GM10266 (cell line): ENCODE measurements around the gene SLC22A23.

Experiments
- DNase-seq: peaks from one replicate; pipeline ENCODE4 v3.0.0; 2012; ENCODE audit errors: extremely low spot score
- CTCF ChIP-seq: IDR thresholded peaks from 2 replicates; pipeline ENCODE4 v1.5.1; 2012; ENCODE audit warnings: mild to moderate bottlenecking, low read depth; ENCODE audit not compliant: control insufficient read depth, insufficient read depth; ENCODE audit errors: missing control alignments

SLC22A23 gene

GRCh38 chr6:3443221-3443515 is 13.7 kb downstream of the SLC22A23 start:
- TF ChIP-seq CTCF = no peak
- DNase-seq = no peak

DNA sequence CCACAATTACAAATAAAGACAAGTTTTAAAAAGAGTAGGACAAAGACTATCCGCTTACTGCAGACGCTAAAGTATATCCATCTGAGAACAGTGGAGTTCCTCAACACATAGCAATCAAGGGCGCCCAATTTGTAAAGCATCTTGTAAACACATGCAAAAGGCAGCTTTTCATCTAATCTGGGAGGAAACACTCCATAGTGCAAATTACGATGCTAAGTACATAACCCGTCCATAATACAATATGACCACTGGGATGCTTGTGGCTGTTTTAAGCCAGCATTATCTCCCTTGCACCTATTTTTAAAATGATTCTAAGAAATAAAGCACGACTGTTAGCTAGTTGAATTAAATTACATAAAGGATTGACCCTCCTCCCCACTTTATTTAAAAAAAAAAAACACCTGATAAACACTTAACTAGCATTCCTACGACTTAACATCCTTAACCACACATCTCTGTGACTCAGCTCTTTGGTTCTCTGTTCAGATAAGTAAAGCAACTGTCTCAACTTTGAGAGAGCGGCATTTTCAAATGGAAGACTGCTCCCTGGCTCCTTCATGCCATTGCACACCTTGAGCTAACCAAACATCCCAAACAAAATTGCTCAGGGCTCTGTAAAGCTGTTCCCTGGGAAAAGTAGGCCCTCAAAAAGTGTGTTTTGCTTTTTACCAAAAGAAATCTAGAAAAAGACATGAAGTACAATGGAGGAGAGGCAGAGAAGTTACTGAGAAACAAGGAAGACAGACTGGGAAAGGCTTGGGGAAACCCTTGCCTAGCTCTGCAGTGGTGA is 14.2 kb downstream of the SLC22A23 start:
- no peak for DNase-seq

GRCh38 chr6:3440911-3441310 is 15.9 kb downstream of the SLC22A23 start:
- no peak for TF ChIP-seq CTCF
- no peak for DNase-seq

More for the DNA sequence above, 14.2 kb downstream of the SLC22A23 start:
- TF ChIP-seq CTCF = no peak

GRCh38 chr6:3439961-3440360 is 16.9 kb downstream of the SLC22A23 start:
- DNase-seq = no peak
- no peak for TF ChIP-seq CTCF

DNA sequence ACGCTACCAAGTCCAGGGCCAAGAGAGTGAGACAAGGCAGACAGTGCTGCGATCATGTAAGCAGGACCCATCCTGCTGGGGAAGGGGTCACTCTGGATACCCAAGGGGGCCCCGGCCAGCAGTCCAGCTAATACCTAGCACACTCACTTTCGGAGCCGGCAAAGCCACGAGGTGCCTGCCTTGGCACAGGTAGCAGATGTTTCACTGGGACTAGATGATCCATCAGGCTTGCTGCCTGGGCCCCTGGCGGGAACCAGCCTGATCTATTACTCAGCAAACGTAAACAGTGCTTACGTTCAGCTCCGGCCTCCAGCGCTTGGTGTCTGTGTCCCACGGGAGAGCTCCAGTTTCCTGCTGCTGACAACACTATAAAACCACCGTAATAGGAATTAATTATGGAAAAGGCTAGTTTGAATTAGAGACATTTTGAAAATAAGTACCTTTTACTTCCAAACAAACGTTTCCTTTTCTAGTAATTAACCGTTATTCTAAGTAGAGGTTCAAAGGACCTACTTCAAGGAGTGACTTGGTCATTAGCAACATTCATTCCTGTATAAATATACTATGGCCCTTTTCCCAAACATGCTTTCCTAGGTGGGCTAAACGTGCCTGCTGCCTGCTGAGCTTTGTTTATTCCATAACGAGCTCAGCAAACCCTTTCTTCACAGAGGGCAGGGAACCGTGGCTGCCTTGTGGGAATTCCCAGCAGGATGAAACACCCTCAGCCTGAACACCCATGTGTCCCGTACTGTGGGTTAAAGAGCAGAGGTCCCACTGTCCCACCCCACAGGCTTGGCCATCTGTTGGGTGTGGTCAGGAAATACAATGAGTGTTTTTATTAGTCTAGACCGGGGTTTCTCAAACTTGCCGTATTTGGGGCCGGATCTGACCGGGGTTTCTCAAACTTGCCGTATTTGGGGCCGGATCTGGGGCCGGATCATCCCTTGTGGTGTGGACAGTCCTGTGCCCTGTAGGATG is 18.4 kb downstream of the SLC22A23 start:
- no peak for DNase-seq
- no peak for TF ChIP-seq CTCF

DNA sequence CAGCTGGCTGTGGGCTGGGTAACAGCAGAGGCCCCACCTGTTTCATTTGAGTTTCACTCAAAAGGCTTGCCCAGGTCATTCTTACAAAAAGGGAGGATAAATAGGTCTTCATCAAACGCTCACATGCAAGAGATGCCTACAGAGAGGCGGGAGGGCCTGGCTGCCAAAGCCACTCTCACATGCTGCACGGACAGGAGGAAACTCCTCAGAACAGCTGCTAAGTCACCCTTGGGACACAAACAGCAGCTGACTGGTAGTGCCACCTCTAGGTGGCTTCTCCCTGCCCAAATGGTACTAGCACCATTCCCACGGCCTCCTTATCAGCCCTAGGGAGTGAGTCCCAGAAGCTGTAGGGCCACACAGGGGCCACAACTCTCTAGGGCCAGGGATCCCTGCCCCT is 23.8 kb downstream of the SLC22A23 start:
- TF ChIP-seq CTCF = no peak
- no peak for DNase-seq

- no peak for TF ChIP-seq CTCF
- no peak for DNase-seq
Measured at GRCh38 chr6:3432416-3432815, 24.4 kb downstream of the SLC22A23 start.
